HG03135 (cell line): ENCODE measurements around the gene USP2.
"Not testable (repeated sequence)": the region's sequence is repeated elsewhere in the genome, so short reads cannot be mapped to it uniquely, and the experiment has no call there.

Experiments used
- ATAC-seq: cut with Tn5 transposase; IDR thresholded peaks from one replicate; pipeline ENCODE4 v1.9.1; 2021; ENCODE audit warnings: mild to moderate bottlenecking, moderate library complexity; ENCODE audit not compliant: unreplicated experiment

Gene USP2

GRCh38 chr11:119414734-119415133, 33.2 kb upstream of the USP2 start:
- ATAC-seq = no peak

GRCh38 chr11:119414321-119414720, 32.8 kb upstream of the USP2 start:
- ATAC-seq = no peak

- no peak for ATAC-seq
Measured at GRCh38 chr11:119412072-119412471, 30.6 kb upstream of the USP2 start.

GRCh38 chr11:119410501-119410900, 29.0 kb upstream of the USP2 start:
- no peak for ATAC-seq

GRCh38 chr11:119409731-119410130, 28.2 kb upstream of the USP2 start:
- no peak for ATAC-seq

- ATAC-seq = no peak
Measured at GRCh38 chr11:119406005-119406404, 24.5 kb upstream of the USP2 start.

- ATAC-seq = not testable (repeated sequence)
Measured at GRCh38 chr11:119405448-119405847, 24.0 kb upstream of the USP2 start.

GRCh38 chr11:119404872-119405271, 23.4 kb upstream of the USP2 start:
- ATAC-seq = no peak

GRCh38 chr11:119403021-119403420, 21.5 kb upstream of the USP2 start:
- ATAC-seq = no peak

GRCh38 chr11:119402470-119402869, 21.0 kb upstream of the USP2 start:
- ATAC-seq = no peak

- no peak for ATAC-seq
Measured at GRCh38 chr11:119400860-119401259, 19.4 kb upstream of the USP2 start.

GRCh38 chr11:119397740-119398139, 16.2 kb upstream of the USP2 start:
- ATAC-seq = no peak

GRCh38 chr11:119396835-119397234, 15.3 kb upstream of the USP2 start:
- ATAC-seq = no peak

GRCh38 chr11:119391275-119391674, 9.8 kb upstream of the USP2 start:
- no peak for ATAC-seq

- no peak for ATAC-seq
Measured at GRCh38 chr11:119389611-119390254, 8.2 kb upstream of the USP2 start.

- ATAC-seq = no peak
Measured at GRCh38 chr11:119388103-119388502, 6.6 kb upstream of the USP2 start.

- no peak for ATAC-seq
Measured at GRCh38 chr11:119384332-119384731, 2.8 kb upstream of the USP2 start.

GRCh38 chr11:119382513-119382912, 1.0 kb upstream of the USP2 start:
- not testable (repeated sequence) for ATAC-seq

- no peak for ATAC-seq
Measured at GRCh38 chr11:119382101-119382500, 611 bp upstream of the USP2 start.

GRCh38 chr11:119380827-119381180, 686 bp downstream of the USP2 start:
- no peak for ATAC-seq

- ATAC-seq = no peak
Measured at GRCh38 chr11:119380160-119380826, 1.2 kb downstream of the USP2 start.

GRCh38 chr11:119378851-119379465, 2.5 kb downstream of the USP2 start:
- ATAC-seq = no peak
